Neural progenitor cell (in vitro differentiated cells): ENCODE results near the gene NKX1-2. TPM values are rescaled to one million over a fixed set of nuclear protein-coding genes. Genes with fewer than 3 reads are reported as not detected.

Source experiments
- DNase-seq: peaks from one replicate; pipeline ENCODE4 v3.0.0-alpha.2; 2016; ENCODE audit warnings: low spot score
- H2AFZ ChIP-seq: fragments of 200-600 bp; sonication (generic); replicated peaks from 2 replicates; pipeline ENCODE4 v1.6.1; 2016; ENCODE audit warnings: antibody characterized with exemption
- H3F3A ChIP-seq: fragments of 200-600 bp; sonication (generic); 2 replicates; pipeline ENCODE4 v1.6.1; 2016; ENCODE audit warnings: antibody characterized with exemption, low read depth
- H3K27ac ChIP-seq: fragments of 200-600 bp; sonication (generic); 2 replicates; pipeline ENCODE4 v1.5.1; 2016; ENCODE audit warnings: mild to moderate bottlenecking
- H3K27me3 ChIP-seq: fragments of 200-600 bp; sonication (generic); 2 replicates; pipeline ENCODE4 v1.6.1; 2016; ENCODE audit warnings: mild to moderate bottlenecking, moderate library complexity
- H3K36me3 ChIP-seq: fragments of 200-600 bp; sonication (generic); 2 replicates; pipeline ENCODE4 v1.5.1; 2016
- H3K4me1 ChIP-seq: fragments of 200-600 bp; sonication (generic); 2 replicates; pipeline ENCODE4 v1.6.1; 2016; ENCODE audit warnings: mixed run types
- H3K4me2 ChIP-seq: fragments of 200-600 bp; sonication (generic); 2 replicates; pipeline ENCODE4 v1.6.1; 2016
- H3K4me3 ChIP-seq: fragments of 200-600 bp; sonication (generic); 2 replicates; pipeline ENCODE4 v1.5.1; 2016
- H3K79me2 ChIP-seq: fragments of 200-600 bp; sonication (generic); 2 replicates; pipeline ENCODE4 v1.6.1; 2016; ENCODE audit warnings: low read depth
- H3K9ac ChIP-seq: fragments of 200-600 bp; sonication (generic); 2 replicates; pipeline ENCODE4 v1.6.1; 2016
- H3K9me3 ChIP-seq: fragments of 200-600 bp; sonication (generic); 2 replicates; pipeline ENCODE4 v1.5.1; 2016; ENCODE audit warnings: low read depth
- H4K20me1 ChIP-seq: fragments of 200-600 bp; sonication (generic); 2 replicates; pipeline ENCODE4 v1.6.1; 2016; ENCODE audit warnings: low read depth
- H3K27ac Mint-ChIP-seq: 3 replicates; pipeline ENCODE4 v1.8.0; 2021; ENCODE audit warnings: mixed read lengths
- H3K27me3 Mint-ChIP-seq: 2 replicates; pipeline ENCODE4 v1.8.0; 2022; ENCODE audit warnings: low read depth, mild to moderate bottlenecking, inconsistent platforms, moderate library complexity, mixed read lengths; ENCODE audit not compliant: insufficient read depth
- H3K36me3 Mint-ChIP-seq: 3 replicates; pipeline ENCODE4 v1.8.0; 2021; ENCODE audit warnings: mixed read lengths
- H3K4me1 Mint-ChIP-seq: 3 replicates; pipeline ENCODE4 v1.8.0; 2021; ENCODE audit warnings: mixed read lengths
- H3K4me3 Mint-ChIP-seq: 3 replicates; pipeline ENCODE4 v1.8.0; 2021; ENCODE audit warnings: mild to moderate bottlenecking, moderate library complexity, mixed read lengths
- H3K9me3 Mint-ChIP-seq: 3 replicates; pipeline ENCODE4 v1.8.0; 2020; ENCODE audit warnings: mixed read lengths
- EZH2 ChIP-seq: fragments of 200-600 bp; sonication (generic); IDR thresholded peaks from 2 replicates; pipeline ENCODE4 v1.6.1; 2017; ENCODE audit warnings: antibody characterized with exemption, mild to moderate bottlenecking, moderate library complexity
- EZH2phosphoT487 ChIP-seq: fragments of 200-600 bp; sonication (generic); IDR thresholded peaks from 2 replicates; pipeline ENCODE4 v1.6.1; 2017; ENCODE audit warnings: antibody characterized with exemption
- total RNA-seq: library from RNA; depleted of rRNA; stranded (reverse); fragments of >200 nt; gene quantifications from 2 replicates; pipeline ENCODE4 v1.2.3, GENCODE V29; 2015; ENCODE audit warnings: low replicate concordance
- TF ChIP-seq, protein P1 (sequence below): fragments of 200-600 bp; sonication (generic); IDR thresholded peaks from 2 replicates; pipeline ENCODE4 v1.5.1; 2017; ENCODE audit warnings: antibody characterized with exemption, mild to moderate bottlenecking

The NKX1-2 gene
- total RNA-seq: not detected in 2 replicates

DNA sequence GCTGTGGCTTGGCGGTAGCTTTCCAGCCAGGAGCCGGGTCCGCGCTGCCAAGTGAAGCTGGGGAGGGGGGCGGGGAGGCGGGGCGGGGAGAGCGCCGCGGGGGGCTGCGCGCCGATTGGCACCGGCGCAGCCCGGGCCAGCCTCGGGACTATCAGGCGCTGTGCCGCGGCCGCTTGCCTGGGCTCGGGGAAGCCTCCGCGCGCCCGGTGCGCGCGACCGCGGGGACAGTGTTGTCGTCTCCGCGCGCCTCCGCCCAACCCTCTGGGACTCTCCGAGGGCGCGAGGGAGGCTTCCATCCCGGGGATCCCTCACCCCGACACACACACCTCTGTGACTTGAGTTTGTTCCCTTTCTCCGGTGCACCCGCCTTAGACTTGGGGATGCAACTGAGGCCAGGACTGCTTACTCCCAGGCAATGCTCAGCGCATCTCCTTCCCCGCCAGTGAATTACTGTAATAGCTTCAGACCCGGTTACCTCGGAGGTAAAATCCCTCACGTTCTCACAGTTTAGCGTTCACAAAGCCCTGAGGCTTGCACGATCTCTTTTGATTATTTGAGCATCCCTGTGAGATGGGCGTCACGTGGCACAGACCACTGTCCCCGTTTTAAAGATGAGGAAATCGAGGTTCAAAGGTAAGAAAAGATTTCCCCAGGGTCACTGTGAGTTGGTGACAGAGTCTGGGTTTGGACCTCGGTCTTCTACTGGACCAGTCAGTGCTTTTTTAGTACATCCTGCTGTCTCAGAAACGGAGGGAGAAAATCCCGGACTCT is at the start of gene NKX1-2:
Gene NKX1-2 (minus strand): TSS at position 24 of the 771 bp plus-strand sequence. CDS start 92 bp downstream, outside the sequence.
- TF ChIP-seq, protein P1, sequence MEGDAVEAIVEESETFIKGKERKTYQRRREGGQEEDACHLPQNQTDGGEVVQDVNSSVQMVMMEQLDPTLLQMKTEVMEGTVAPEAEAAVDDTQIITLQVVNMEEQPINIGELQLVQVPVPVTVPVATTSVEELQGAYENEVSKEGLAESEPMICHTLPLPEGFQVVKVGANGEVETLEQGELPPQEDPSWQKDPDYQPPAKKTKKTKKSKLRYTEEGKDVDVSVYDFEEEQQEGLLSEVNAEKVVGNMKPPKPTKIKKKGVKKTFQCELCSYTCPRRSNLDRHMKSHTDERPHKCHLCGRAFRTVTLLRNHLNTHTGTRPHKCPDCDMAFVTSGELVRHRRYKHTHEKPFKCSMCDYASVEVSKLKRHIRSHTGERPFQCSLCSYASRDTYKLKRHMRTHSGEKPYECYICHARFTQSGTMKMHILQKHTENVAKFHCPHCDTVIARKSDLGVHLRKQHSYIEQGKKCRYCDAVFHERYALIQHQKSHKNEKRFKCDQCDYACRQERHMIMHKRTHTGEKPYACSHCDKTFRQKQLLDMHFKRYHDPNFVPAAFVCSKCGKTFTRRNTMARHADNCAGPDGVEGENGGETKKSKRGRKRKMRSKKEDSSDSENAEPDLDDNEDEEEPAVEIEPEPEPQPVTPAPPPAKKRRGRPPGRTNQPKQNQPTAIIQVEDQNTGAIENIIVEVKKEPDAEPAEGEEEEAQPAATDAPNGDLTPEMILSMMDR: no peak
- no peak for TF ChIP-seq EZH2phosphoT487
- TF ChIP-seq EZH2: no peak
- DNase-seq: peak; percentile 93
- peaks cover 50% of the 10 kb centered on the region for H3F3A ChIP-seq
- peak within 1 kb of the TSS; percentile 82 for H3K4me3 Mint-ChIP-seq
- no peak within 1 kb of the TSS for H2AFZ ChIP-seq
- no peaks in the 10 kb centered on the region for H3K36me3 ChIP-seq
- H3K79me2 ChIP-seq: no peaks in the 10 kb centered on the region
- H3K27me3 ChIP-seq: peaks cover 100% of the 10 kb centered on the region
- H3K9me3 Mint-ChIP-seq: peaks cover 2% of the 10 kb centered on the region
- peak within 1 kb of the TSS; percentile 89 for H3K4me2 ChIP-seq
- no peak within 1 kb of the TSS for H3K27ac Mint-ChIP-seq
- H4K20me1 ChIP-seq: peaks cover 50% of the 10 kb centered on the region
- H3K9ac ChIP-seq: no peak within 1 kb of the TSS
- peaks cover 66% of the 10 kb centered on the region for H3K27me3 Mint-ChIP-seq
- H3K4me1 Mint-ChIP-seq: peaks cover 34% of the 10 kb centered on the region
- no peaks in the 10 kb centered on the region for H3K36me3 Mint-ChIP-seq
- H3K9me3 ChIP-seq: no peaks in the 10 kb centered on the region
- peak within 1 kb of the TSS; percentile 55 for H3K4me3 ChIP-seq
- no peak within 1 kb of the TSS for H3K27ac ChIP-seq
- peaks cover 49% of the 10 kb centered on the region for H3K4me1 ChIP-seq

DNA sequence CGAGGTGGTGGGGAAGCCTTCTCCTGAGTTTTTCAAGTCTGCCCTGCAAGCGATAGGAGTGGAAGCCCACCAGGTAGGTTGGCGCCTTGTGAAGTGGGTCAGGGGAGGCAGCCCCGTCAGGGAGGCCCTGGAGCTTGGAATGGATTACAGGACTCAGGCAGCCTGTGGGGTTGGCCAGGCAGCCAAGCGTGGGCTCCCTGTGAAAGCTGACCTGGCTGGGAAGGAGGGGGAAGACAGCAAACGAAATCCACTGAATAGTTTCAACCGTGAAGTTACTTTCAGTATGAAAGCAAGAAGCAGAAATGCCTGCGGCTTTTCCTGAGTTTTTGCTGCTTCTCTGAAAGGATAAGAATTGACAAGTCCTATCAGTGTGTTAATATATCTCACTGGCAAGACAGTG is 48.2 kb upstream of the NKX1-2 start:
- Mint-ChIP-seq H3K36me3 (peaks cover 15% of the 10 kb centered on the region), H3K27me3 (peaks cover 5% of the 10 kb centered on the region), H3K9me3 (peaks cover 11% of the 10 kb centered on the region), H3K4me3 (no peak overlapping the region), H3K27ac (peak overlapping the region; percentile 76), H3K4me1 (peaks cover 24% of the 10 kb centered on the region)
- H3K4me3 ChIP-seq: no peak overlapping the region
- peaks cover 25% of the 10 kb centered on the region for H3K4me1 ChIP-seq
- no peak for DNase-seq
- no peak overlapping the region for H3K27ac ChIP-seq
- H3K9me3 ChIP-seq: peaks cover 6% of the 10 kb centered on the region
- H3K79me2 ChIP-seq: no peaks in the 10 kb centered on the region
- TF ChIP-seq EZH2 (no peak), EZH2phosphoT487 (no peak)
- TF ChIP-seq, protein P1: no peak
- no peak overlapping the region for H3K4me2 ChIP-seq
- H4K20me1 ChIP-seq: no peaks in the 10 kb centered on the region
- H3K36me3 ChIP-seq: peaks cover 7% of the 10 kb centered on the region
- H3F3A ChIP-seq: peaks cover 4% of the 10 kb centered on the region
- H2AFZ ChIP-seq: no peak overlapping the region
- no peak overlapping the region for H3K9ac ChIP-seq
- H3K27me3 ChIP-seq: no peaks in the 10 kb centered on the region

DNA sequence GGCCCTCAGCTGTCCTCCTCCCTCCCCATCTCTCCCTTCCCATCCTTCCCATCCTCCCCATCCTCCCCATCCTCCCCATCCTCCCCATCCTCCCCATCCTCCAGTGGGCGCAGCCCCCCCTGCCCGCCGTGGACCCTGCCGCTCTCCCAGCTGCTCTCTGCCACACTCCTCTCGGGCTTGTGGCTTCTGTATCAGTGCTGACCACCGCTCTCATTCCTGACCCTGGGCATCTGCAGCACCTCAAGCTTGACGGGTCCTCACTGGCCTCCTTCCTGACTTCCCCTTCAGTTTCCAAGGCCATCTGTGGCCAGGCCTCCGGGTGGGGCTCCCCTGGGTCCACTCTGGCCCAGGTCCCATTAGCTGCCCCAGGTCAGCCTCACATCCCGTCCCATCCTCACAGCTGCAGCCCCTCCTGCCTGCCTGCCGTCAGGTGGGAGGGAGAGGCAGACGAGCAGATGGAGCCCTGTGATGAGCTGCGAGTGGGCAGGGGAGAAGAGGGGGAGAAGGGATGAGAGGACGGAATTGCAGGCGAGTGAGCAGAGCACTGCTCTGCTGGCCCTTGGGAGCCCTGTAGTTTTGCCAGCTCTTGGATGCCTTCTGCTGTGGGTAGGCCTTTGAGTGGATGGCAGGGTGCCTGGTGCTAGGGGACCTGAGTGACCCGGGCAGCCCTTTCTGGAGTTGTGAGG is 47.5 kb upstream of the NKX1-2 start:
- Mint-ChIP-seq H3K4me3 (no peak overlapping the region), H3K9me3 (peaks cover 11% of the 10 kb centered on the region), H3K4me1 (peaks cover 31% of the 10 kb centered on the region), H3K27ac (no peak overlapping the region), H3K27me3 (peaks cover 3% of the 10 kb centered on the region), H3K36me3 (peaks cover 15% of the 10 kb centered on the region)
- no peaks in the 10 kb centered on the region for H3K27me3 ChIP-seq
- no peaks in the 10 kb centered on the region for H4K20me1 ChIP-seq
- DNase-seq: no peak
- H2AFZ ChIP-seq: no peak overlapping the region
- H3K9ac ChIP-seq: no peak overlapping the region
- no peak overlapping the region for H3K27ac ChIP-seq
- H3K4me1 ChIP-seq: peaks cover 25% of the 10 kb centered on the region
- no peaks in the 10 kb centered on the region for H3K79me2 ChIP-seq
- no peak overlapping the region for H3K4me2 ChIP-seq
- TF ChIP-seq, protein P1: no peak
- TF ChIP-seq EZH2phosphoT487: no peak
- TF ChIP-seq EZH2: no peak
- H3K9me3 ChIP-seq: peaks cover 6% of the 10 kb centered on the region
- H3F3A ChIP-seq: peaks cover 8% of the 10 kb centered on the region
- H3K36me3 ChIP-seq: peaks cover 7% of the 10 kb centered on the region
- no peak overlapping the region for H3K4me3 ChIP-seq
